ENCODE data around the gene CFAP100. TPM values are rescaled to one million over a fixed set of nuclear protein-coding genes. Genes with fewer than 3 reads are reported as not detected.

The CFAP100 gene
- total and polyA plus RNA-seq, 2 of the 4 experiments (the other 2 are of a cell fraction) = not detected

- Histone ChIP-seq H3K4me3 (ENCODE audit: insufficient read depth, low read depth, low read length) (no peak overlapping the region), H4K91ac (ENCODE audit: insufficient read depth, low read depth, low read length) (no peak overlapping the region), H2AFZ (replicated peaks; ENCODE audit: low read length, poor library complexity) (no peak overlapping the region), H4K8ac (ENCODE audit: low read depth in 2 of 2, low read length in 2 of 2) (no peak overlapping the region), H3K9me3 (ENCODE audit: control insufficient read depth, insufficient read depth, low read length) (no peaks in the 10 kb centered on the region), H4K20me1 (ENCODE audit: insufficient read depth, low read length) (peaks cover 8% of the 10 kb centered on the region; the same call in 1 of the 2 replicates), H2BK20ac (ENCODE audit: low read depth, low read length) (no peak overlapping the region), H3K23ac (ENCODE audit: low read depth, low read length) (no peak overlapping the region), H3K4ac (ENCODE audit: low read depth, low read length) (no peak overlapping the region), H3K27me3 (ENCODE audit: control insufficient read depth, insufficient read depth, low read length) (no peaks in the 10 kb centered on the region), H3K4me2 (ENCODE audit: low read depth, low read length) (no peak overlapping the region), H2BK120ac (ENCODE audit: low read depth, low read length) (no peak overlapping the region), H3K18ac (ENCODE audit: low read depth, low read length) (no peak overlapping the region), H3K27ac (ENCODE audit: insufficient read depth, low read length) (no peak overlapping the region), H4K5ac (ENCODE audit: low read depth, low read length) (no peak overlapping the region), H3K14ac (replicated peaks; ENCODE audit: low read depth, low read length) (no peak overlapping the region), H3K36me3 (ENCODE audit: control insufficient read depth, insufficient read depth, low read length) (no peaks in the 10 kb centered on the region), H3K56ac (ENCODE audit: extremely low read depth, insufficient read depth, low read length) (no peak overlapping the region), H3K79me1 (ENCODE audit: low read depth in 1 of 2, low read length in 2 of 2) (peaks cover 0 to 5% of the 10 kb centered on the region in 2 experiments; a peak in 3 of 4 replicates), H2BK5ac (ENCODE audit: low read depth, low read length, poor library complexity, severe bottlenecking) (no peak overlapping the region), H3K9me1 (ENCODE audit: insufficient read depth, low read length) (peaks cover 16% of the 10 kb centered on the region; the same call in 1 of the 2 replicates), H3K9ac (ENCODE audit: low read depth, low read length) (no peak overlapping the region), H2BK15ac (ENCODE audit: low read depth, low read length) (no peak overlapping the region), H2AK9ac (replicated peaks; ENCODE audit: low read depth, low read length, poor library complexity) (no peak overlapping the region), H2AK5ac (ENCODE audit: low read depth, low read length) (no peak overlapping the region), H3K4me1 (ENCODE audit: control insufficient read depth, insufficient read depth, low read length) (peaks cover 9% of the 10 kb centered on the region)
- ChIA-PET POLR2A (ENCODE audit: unreplicated experiment) (no interaction called here), CTCF (no interaction called here)
- dilution Hi-C loops (cut with HindIII; ENCODE audit: low sequenced_read_pairs, unreplicated experiment) = no loop called here
- in situ Hi-C loops (cut with MboI; ENCODE audit: low sequenced_read_pairs) = no loop called here
- 80% methylated on average over 1 of the region's 3 CpGs; no CpG with 5 or more reads in 1 of the 2 experiments for WGBS, 2 experiments (ENCODE audit: extremely low coverage in 2 of 2, insufficient read length in 1 of 2)
- no TSS peak for BruUV-seq (replicated peaks)
- DNase-seq = no peak
- TF ChIP-seq MXI1 (IDR thresholded peaks at IDR 0.05; ENCODE audit: borderline replicate concordance, low read depth, low read length) (no peak), POLR2A (IDR thresholded peaks at IDR 0.05; ENCODE audit: low read depth, low read length) (no peak), MAZ (IDR thresholded peaks at IDR 0.05; ENCODE audit: borderline replicate concordance, low read depth, low read length) (no peak), FOS (IDR thresholded peaks at IDR 0.05; ENCODE audit: low read depth, low read length) (no peak), ELK1 (IDR thresholded peaks at IDR 0.05; ENCODE audit: borderline replicate concordance, low read depth, low read length) (no peak), MAFK (IDR thresholded peaks at IDR 0.05; ENCODE audit: low read depth, low read length) (no peak), NFE2L2 (IDR thresholded peaks at IDR 0.05; ENCODE audit: low read depth, low read length) (no peak), CHD1 (IDR thresholded peaks at IDR 0.05; ENCODE audit: low read depth, low read length) (no peak)
- no peak for ATAC-seq (ENCODE audit: low read depth)
- intact Hi-C loops (cut with micrococcal nuclease) = no loop called here
These were observed 48.1 kb downstream of the CFAP100 start for GRCh38 chr3:126442856-126443242.
